GM18505 (cell line): Measurements from ENCODE around the gene CD101.

ENCODE experiments used
- ATAC-seq: cut with Tn5 transposase; IDR thresholded peaks from one replicate; pipeline ENCODE4 v1.9.1; 2021; ENCODE audit not compliant: unreplicated experiment
- POLR2A ChIP-seq: IDR thresholded peaks from 4 replicates; pipeline ENCODE4 v1.6.1; 2011; ENCODE audit warnings: borderline replicate concordance; ENCODE audit not compliant: insufficient read depth, insufficient read length; ENCODE audit errors: extremely low read depth

Gene CD101

DNA sequence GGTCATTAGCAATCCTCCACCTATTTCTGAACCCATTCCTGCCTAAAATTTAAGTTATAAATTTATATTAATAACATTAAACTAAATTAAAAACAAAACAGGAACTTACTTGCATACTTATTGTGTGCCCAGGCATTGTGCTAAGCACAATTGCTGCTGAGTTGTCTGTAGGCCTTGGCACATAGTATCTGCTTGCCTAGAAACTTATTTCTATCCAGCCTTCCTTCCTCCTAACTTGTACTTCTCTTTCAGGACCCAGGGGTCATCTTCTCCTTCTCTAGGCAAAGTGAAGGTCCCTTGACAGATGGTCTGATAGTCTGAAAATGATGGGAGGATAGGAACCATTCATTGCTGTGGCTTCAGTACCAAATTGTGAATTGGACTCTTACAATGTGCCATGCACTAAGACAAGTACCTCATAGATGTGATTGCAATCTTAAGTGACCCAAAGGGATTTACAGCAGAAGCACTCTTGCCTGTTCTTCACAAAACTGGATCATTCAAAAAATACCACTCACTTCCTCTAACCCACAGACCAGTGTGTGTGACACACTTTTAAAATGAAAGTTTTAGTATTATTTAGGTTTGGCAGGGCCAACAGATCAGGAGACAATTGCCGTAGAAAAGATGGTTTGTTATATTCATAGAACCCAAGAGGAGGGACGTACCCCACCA is 10.3 kb upstream of the CD101 start:
- no peak for TF ChIP-seq POLR2A
- ATAC-seq: no peak

DNA sequence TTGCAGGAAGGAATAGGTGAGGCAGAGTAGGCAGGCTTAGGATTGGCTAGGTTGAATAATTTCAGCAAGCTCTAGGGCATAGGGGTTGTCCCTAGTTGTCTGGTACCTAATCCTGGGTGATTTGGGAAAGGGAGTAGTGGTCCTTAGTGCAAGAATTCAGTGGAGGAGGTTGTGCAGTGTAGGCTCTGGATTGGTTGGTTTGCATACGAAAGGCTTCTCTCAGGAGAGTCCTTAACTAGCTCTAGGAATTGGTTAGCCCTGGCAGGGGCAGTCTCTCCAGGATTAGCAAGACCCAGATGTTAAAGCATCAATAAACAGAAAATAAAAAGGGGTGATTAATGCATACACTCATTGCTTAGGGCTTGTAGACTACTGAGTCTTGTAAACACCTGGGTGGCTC is 9.6 kb upstream of the CD101 start:
- TF ChIP-seq POLR2A: no peak
- ATAC-seq: no peak

DNA sequence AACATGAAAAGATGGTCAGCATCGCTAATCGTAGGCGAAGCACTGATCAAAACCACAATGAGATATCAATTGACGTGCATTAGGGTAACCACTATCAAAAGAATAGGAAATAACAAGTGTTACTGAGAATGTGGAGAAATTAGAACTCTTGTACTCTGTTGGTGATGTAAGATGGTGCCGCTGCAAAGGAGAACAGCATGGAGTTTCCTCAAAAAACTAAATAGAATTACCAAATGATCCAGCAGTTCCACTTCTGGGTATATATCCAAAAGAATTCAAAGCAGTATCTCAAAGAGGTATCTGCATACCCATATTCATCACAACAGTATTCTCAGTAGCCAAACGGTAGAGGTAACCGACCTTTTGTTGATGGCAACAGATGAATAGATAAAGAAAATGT is 8.3 kb upstream of the CD101 start:
- no peak for ATAC-seq

DNA sequence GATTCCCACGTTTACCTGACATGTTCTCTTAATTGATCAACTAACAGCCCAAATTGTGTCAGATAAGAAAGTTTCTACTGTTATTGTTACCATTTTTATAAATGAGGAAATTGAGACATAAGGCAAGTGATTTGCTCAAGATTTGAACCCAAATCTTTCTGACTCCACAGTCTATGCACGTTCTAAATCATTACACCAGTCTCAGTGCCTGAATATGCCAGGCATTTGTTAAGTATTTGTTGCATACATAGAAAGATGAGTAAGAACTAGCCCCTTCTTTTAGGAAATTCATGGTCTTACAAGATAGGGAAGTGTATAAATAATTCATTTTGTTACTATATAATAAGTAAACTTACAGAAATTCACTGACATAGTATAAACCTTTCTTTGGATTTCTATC is 7.1 kb upstream of the CD101 start:
- ATAC-seq: no peak
- no peak for TF ChIP-seq POLR2A

More for the DNA sequence above, 8.3 kb upstream of the CD101 start:
- TF ChIP-seq POLR2A: no peak

DNA sequence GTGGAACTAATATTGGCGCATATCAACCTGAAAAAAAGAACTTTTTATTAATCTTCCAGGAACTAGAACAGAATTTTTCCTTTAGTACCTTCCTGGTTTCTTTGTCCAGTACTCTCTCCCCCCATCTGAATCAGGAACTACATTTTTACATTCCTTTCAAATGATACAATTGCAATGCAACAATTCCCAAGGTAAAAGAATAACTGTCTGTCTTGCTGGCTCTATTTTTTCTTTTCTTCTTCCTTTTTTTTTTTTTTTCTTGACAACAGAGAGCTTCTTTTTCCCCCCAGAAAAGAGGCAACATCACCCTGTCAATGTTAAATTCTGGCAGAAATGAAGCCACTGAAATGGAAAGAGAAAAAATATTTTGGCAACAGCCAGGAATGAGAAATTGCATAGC is 4.5 kb upstream of the CD101 start:
- TF ChIP-seq POLR2A: no peak
- ATAC-seq: no peak

DNA sequence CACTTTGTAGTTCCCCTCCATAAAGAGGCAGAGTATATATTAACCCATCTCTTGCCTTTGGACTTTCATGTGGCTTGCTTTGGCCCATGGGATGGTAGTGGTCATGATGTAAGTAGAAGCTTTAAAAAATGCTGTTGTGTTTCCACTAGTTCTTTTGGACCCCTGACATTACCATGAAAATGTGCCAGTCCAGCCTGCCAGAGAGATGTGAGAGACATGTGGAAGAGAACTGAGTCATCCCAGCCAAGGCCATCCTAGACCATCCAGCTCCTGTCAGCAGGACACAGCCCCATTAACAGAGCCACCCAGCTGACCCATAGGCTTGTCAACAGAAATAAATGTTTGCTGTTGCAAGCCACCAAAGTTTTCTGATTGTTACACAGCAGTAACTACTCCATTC is 3.9 kb upstream of the CD101 start:
- ATAC-seq: no peak
- TF ChIP-seq POLR2A: no peak

DNA sequence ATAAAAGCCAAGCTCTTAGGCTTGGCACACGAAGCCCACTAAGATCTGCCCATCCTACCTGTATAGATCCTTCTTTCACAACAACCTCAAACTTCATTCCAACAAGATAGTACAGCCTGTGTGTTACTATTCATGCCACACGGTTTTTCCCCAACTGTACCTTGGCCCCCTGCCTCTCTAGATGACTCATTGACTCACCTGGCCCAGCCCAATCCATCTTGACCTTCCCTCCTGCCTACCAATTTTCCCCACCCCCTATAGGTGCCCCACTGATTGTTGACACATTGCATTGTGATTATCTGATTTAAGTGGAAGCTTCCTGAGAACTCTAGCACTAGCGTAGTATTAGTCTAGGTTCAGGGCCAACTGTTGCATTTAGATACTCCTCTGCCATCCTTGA is 2.0 kb upstream of the CD101 start:
- TF ChIP-seq POLR2A: no peak
- no peak for ATAC-seq

DNA sequence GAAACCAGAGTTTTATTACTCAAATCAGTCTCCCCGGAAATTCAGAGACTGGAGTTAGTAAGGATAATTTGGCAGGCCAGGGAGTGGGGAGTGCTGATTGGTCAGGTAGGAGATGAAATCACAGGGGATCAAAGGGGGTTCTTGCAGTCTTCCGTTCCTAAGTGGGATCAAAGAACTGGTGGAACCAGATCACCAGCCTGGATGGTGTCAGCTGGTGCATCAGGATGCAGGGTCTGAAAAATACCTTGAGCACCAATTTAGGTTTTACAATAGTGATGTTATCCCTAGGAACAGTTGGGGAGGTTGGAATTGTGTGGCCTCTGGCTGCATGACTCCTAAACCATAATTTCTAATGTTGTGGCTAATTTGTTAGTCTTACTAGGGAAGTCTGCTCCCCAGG is 1.4 kb upstream of the CD101 start:
- ATAC-seq: no peak
- TF ChIP-seq POLR2A: no peak

DNA sequence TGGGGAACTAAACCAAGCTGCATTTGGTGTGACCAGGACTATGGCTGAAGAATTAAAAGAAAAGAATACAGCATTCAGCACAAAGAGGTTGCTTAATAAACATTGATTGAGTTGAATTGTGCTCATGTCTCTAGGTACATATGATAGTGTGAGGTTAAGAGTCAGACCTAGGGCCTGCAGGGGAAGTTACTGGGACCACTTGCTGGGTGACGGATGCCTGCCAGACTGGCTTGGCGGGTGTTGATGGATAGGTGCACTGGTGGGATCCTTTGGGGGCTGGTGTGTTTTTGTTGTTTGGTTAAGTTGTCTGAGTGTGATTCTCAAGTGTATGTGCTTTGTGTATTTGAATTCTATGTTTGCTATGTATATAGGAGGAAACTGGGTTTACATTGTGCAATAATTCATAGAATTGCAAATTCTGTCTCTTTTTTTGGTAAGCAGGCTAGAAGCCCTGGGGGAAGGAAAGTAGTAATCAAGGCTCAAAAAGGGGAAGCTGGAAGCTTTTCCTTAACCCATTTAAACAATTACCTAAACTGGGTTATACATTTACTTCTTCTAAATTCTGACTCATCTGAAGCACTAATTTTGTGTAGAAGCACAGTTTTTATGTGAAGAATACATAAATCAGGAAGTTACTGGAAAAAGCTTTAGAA is 1.8 kb downstream of the CD101 start:
- no peak for TF ChIP-seq POLR2A
- no peak for ATAC-seq

DNA sequence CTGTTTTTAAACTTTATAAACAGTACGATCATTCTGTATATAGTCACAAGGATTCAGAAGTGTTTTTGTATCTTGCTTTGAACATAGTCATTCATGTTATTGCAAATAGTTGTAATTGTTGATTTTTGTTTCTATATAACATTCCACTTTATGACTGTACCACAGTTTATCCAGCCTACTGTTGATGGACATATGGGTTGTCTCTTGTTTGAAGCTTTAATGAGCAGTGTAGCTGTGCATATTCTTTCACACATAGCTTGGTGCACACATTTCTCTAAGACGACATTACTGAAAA is 6.1 kb downstream of the CD101 start:
- no peak for ATAC-seq
- TF ChIP-seq POLR2A: no peak

DNA sequence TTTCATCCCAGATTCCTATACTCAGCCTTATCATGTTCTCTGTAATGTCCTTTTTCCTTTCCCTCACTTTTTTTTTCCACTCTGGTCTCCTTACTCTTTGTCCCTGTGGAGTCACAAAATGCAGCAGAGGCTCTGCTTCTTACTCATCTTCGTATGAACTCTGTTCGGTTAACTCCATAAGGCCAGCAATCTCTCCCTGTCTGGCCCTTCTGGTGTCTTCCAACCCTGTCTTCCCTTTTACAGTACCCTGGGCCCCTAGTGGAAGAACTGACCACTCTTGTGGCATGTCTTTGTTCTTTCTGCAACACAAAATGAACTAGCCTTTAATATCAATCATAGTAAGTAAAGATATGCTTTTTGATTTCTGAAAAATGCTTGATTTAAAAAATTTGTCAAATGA is 7.1 kb downstream of the CD101 start:
- no peak for TF ChIP-seq POLR2A
- ATAC-seq: no peak

DNA sequence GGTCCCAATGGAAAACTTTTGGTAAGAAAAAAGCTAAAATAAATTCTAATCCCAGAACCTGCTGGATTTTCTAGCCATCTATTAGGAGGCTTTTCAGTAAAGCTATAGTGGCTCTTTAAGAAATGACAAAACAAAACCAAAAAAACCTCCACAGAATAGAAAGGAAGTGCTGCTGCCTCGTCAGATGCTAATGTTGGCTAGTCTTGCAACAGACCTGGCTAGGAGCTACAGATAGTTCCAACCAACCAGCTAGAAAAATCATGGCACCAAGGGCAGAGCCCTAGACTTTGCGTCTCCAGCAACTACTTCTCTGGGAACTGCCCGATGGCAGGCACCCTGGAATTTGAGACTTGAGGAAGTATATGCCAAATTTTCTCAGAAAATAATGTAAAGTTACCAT is 7.6 kb downstream of the CD101 start:
- TF ChIP-seq POLR2A: no peak
- no peak for ATAC-seq

DNA sequence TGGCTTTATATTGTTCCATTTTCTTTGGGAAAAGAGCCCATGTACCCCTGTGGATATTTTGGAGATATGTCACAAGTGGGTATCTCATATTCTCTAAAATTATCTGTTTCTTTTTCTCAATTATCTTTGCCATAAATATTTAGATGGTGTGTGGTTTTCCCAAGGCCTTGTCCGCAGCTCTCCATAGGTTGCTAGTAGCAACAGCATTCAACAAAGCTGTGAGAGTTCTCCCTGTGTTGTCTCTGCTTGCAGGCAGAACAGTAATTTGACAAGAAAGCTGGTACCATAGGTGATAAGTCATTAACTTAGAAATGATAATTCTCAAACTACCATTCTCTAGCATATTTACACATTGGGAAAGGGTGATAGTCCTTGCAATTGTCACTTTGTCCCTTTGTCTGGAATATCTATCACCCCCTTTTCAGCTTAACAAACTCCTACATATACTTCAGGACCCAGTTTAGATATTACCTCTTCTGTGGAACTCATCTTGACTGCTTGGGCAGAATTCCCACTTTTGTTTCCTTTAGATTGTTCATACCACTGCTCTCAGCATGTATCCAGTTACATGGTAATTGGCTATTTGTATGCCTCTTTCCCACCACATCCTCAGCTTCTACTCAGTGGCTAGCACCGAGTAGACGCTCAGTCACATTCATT is 8.9 kb downstream of the CD101 start:
- no peak for TF ChIP-seq POLR2A
- ATAC-seq: no peak

DNA sequence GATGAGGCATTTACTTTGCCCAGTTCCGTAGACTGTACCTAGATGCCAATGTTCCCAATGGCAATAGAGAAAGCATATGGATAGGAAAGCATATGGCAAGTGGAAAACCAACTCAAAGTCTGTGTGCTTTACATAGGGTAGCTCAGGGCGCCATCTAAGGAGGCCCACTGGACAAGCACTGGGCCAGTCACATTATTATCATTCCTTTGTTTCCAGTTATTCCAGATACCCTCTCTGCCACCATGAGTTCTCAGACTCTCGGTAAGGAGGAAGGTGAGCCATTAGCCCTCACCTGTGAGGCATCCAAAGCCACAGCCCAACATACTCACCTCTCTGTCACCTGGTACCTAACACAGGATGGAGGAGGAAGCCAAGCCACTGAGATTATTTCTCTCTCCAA is 9.8 kb downstream of the CD101 start:
- TF ChIP-seq POLR2A: no peak
- no peak for ATAC-seq
